HEK293T (cell line): ENCODE measurements around the gene TECTA.

Source experiments
- CTCF ChIA-PET: fragments of 350-600 bp; formaldehyde crosslinking; extraction: SDS; loops from one replicate; lab custom pipeline; 2021; ENCODE audit warnings: antibody characterized with exemption, inconsistent platforms; lab: Yijun Ruan, JAX
- POLR2A ChIA-PET: fragments of 350-600 bp; formaldehyde crosslinking; extraction: SDS; loops from one replicate; lab custom pipeline; 2020; ENCODE audit warnings: antibody characterized with exemption, inconsistent platforms; lab: Yijun Ruan, JAX
- DNase-seq: peaks from one replicate; pipeline ENCODE4 v3.0.0; 2012; ENCODE audit warnings: mixed read lengths; ENCODE audit errors: extremely low spot score
- ARNT ChIP-seq: fragments of 450-650 bp; IDR thresholded peaks from 2 replicates; pipeline ENCODE4 v1.6.1; 2017; ENCODE audit warnings: mild to moderate bottlenecking
- BHLHE40 ChIP-seq: fragments of 450-650 bp; IDR thresholded peaks from 2 replicates; pipeline ENCODE4 v1.6.1; 2016; ENCODE audit warnings: mild to moderate bottlenecking, moderate library complexity, borderline replicate concordance
- CTBP1 ChIP-seq: fragments of 450-650 bp; IDR thresholded peaks from 2 replicates; pipeline ENCODE4 v1.6.1; 2016; ENCODE audit warnings: borderline replicate concordance
- ELF4 ChIP-seq: fragments of 450-650 bp; IDR thresholded peaks from 2 replicates; pipeline ENCODE4 v1.6.1; 2017; ENCODE audit warnings: antibody characterized with exemption
- FOXA1 ChIP-seq: fragments of 450-650 bp; IDR thresholded peaks from 2 replicates; pipeline ENCODE4 v1.6.1; 2016; ENCODE audit warnings: mild to moderate bottlenecking
- FOXK2 ChIP-seq: fragments of 450-650 bp; IDR thresholded peaks from 2 replicates; pipeline ENCODE4 v1.6.1; 2016; ENCODE audit warnings: mild to moderate bottlenecking
- FOXM1 ChIP-seq: fragments of 450-650 bp; IDR thresholded peaks from 2 replicates; pipeline ENCODE4 v1.6.1; 2017; ENCODE audit warnings: mild to moderate bottlenecking, borderline replicate concordance
- HDGF ChIP-seq: fragments of 450-650 bp; IDR thresholded peaks from 2 replicates; pipeline ENCODE4 v1.6.1; 2017; ENCODE audit warnings: antibody characterized with exemption, borderline replicate concordance
- L3MBTL2 ChIP-seq: fragments of 450-650 bp; conservative IDR thresholded peaks from 2 replicates; pipeline ENCODE4 v1.6.1; 2016; ENCODE audit warnings: mild to moderate bottlenecking
- LEF1 ChIP-seq: fragments of 450-650 bp; IDR thresholded peaks from 2 replicates; pipeline ENCODE4 v1.6.1; 2017; ENCODE audit warnings: mild to moderate bottlenecking, borderline replicate concordance
- NFRKB ChIP-seq: fragments of 450-650 bp; IDR thresholded peaks from 2 replicates; pipeline ENCODE4 v1.6.1; 2016; ENCODE audit warnings: mild to moderate bottlenecking, moderate library complexity
- PKNOX1 ChIP-seq: fragments of 450-650 bp; IDR thresholded peaks from 2 replicates; pipeline ENCODE4 v1.6.1; 2016
- SP1 ChIP-seq: fragments of 450-650 bp; IDR thresholded peaks from 2 replicates; pipeline ENCODE4 v1.6.1; 2017
- SUZ12 ChIP-seq: fragments of 450-650 bp; IDR thresholded peaks from 2 replicates; pipeline ENCODE4 v1.6.1; 2016; ENCODE audit warnings: mild to moderate bottlenecking
- TARDBP ChIP-seq: fragments of 450-650 bp; IDR thresholded peaks from 2 replicates; pipeline ENCODE4 v1.6.1; 2016
- ZNF384 ChIP-seq: fragments of 450-650 bp; IDR thresholded peaks from 2 replicates; pipeline ENCODE4 v1.6.1; 2016

The TECTA gene

GRCh38 chr11:121131656-121132055 is 30.6 kb downstream of the TECTA start:
- ChIA-PET CTCF (interaction anchor here (0.6 to 1.0 kb wide), 2 partner anchors 13 to 63 kb away, joined by 3 read pairs; no protein-coding TSS in a partner anchor), POLR2A (no interaction called here)
- TF ChIP-seq PKNOX1 (no peak), ZNF384 (no peak), FOXA1 (no peak), TARDBP (no peak), NFRKB (no peak), L3MBTL2 (no peak), ARNT (no peak), CTBP1 (no peak), BHLHE40 (no peak), ELF4 (no peak), FOXM1 (no peak), FOXK2 (no peak), SP1 (no peak), SUZ12 (no peak), LEF1 (no peak), HDGF (no peak)
- no peak for DNase-seq

GRCh38 chr11:121132211-121132976 is 31.4 kb downstream of the TECTA start:
- peak; percentile 25 for DNase-seq
- CTCF ChIA-PET, result interaction anchor here (0.7 to 1.0 kb wide), 2 partner anchors 62 to 97 kb away, joined by 3 to 4 read pairs; no protein-coding TSS in a partner anchor

GRCh38 chr11:121134741-121135312 is 33.8 kb downstream of the TECTA start:
- CTCF ChIA-PET, result interaction anchor here (0.7 to 1.2 kb wide), 2 partner anchors 18 to 60 kb away, joined by 3 to 5 read pairs; no protein-coding TSS in a partner anchor
- POLR2A ChIA-PET, result no interaction called here
- no peak for TF ChIP-seq FOXM1
- TF ChIP-seq CTBP1, result no peak
- no peak for TF ChIP-seq BHLHE40
- TF ChIP-seq ARNT, result no peak
- TF ChIP-seq TARDBP, result no peak
- no peak for DNase-seq

More at GRCh38 chr11:121132211-121132976, 31.4 kb downstream of the TECTA start:
- POLR2A ChIA-PET, result no interaction called here
- no peak for TF ChIP-seq FOXM1
- TF ChIP-seq FOXK2, result no peak

DNA sequence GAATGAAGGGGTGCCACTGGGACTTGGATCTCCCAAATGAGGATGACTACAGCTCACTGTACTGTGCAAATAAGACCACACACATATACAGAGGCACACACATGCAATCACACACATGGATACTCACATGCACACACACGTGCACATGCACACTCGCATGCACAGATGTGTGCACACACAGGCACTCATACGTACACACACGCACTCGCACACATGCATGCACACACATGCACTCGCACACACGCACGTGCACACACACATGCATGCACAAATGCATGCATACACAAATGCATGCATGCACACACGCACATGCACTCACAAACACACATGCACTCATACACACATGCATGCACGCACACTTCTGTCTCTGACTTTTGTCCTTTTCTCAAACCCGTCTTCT is 36.0 kb downstream of the TECTA start:
- ChIA-PET CTCF (no interaction called here), POLR2A (no interaction called here)
- no peak for DNase-seq
- TF ChIP-seq FOXM1 (no peak), SUZ12 (no peak), L3MBTL2 (no peak), LEF1 (no peak), ELF4 (no peak), TARDBP (no peak), NFRKB (no peak), HDGF (no peak), ARNT (no peak), PKNOX1 (no peak), BHLHE40 (no peak), CTBP1 (no peak), ZNF384 (no peak), FOXA1 (no peak), SP1 (no peak)

DNA sequence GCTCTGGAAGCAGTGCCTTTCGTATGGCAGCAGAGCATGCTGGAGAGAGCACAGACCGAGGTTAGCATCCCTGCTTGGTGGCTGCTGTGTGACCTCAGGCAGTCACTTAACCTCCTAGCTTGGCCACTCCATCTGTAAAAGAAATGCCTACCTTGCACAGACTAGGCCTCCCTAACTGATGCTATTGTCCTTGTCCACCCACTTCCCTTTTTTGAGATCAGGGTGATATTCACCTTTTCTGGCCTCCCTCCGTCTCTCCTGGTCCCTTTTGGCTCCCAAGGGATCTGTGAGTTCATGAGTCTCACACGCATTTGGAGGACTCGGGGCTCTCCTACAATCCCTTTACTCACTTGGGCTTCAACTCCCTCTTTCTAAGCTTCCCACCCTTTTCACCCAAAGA is 37.2 kb downstream of the TECTA start:
- POLR2A ChIA-PET, result interaction anchor here (1.0 kb wide), 1 partner anchor 15 kb away, joined by 3 read pairs; no protein-coding TSS in a partner anchor
- CTCF ChIA-PET, result no interaction called here
- no peak for DNase-seq
- no peak for TF ChIP-seq SUZ12
- no peak for TF ChIP-seq BHLHE40
- TF ChIP-seq FOXK2, result no peak
- TF ChIP-seq FOXA1, result no peak
- TF ChIP-seq ELF4, result no peak
- TF ChIP-seq TARDBP, result no peak

- no peak for TF ChIP-seq BHLHE40
- TF ChIP-seq LEF1, result no peak
- no peak for TF ChIP-seq ZNF384
- no peak for TF ChIP-seq SUZ12
- TF ChIP-seq HDGF, result no peak
- no peak for TF ChIP-seq L3MBTL2
- no peak for TF ChIP-seq NFRKB
- TF ChIP-seq SP1, result no peak
- no peak for TF ChIP-seq PKNOX1
- no peak for TF ChIP-seq FOXK2
- no peak for TF ChIP-seq ARNT
- TF ChIP-seq TARDBP, result no peak
- TF ChIP-seq ELF4, result no peak
- TF ChIP-seq FOXA1, result no peak
- TF ChIP-seq CTBP1, result no peak
- ChIA-PET CTCF (no interaction called here), POLR2A (no interaction called here)
- no peak for DNase-seq
These were observed 39.3 kb downstream of the TECTA start for GRCh38 chr11:121140369-121140768.
